Prostate gland (tissue), 2 donors: ENCODE results near the gene SPEF1. TPM values are rescaled to one million over a fixed set of nuclear protein-coding genes. Genes with fewer than 3 reads are reported as not detected.

ENCODE experiments used
- DNase-seq: peaks from one replicate; pipeline ENCODE4 v3.0.0-alpha.2; 2019; ENCODE audit warnings: low spot score
- H3K27ac ChIP-seq, 2 donors: fragments of 200-600 bp; sonication (generic); 2 replicates each; pipeline ENCODE4 v1.5.1; 2017 to 2019
- H3K27me3 ChIP-seq: fragments of 200-600 bp; sonication (generic); replicated peaks from 2 replicates; pipeline ENCODE4 v1.5.1; 2019; ENCODE audit not compliant: insufficient read depth
- H3K36me3 ChIP-seq, 2 donors: fragments of 200-600 bp; sonication (generic); 1 replicate in 1 of 2; 2 replicates in 1 of 2; pipeline versions ENCODE4 v1.5.1 to v1.8.1; 2017 to 2019
- H3K4me1 ChIP-seq: fragments of 200-600 bp; sonication (generic); replicated peaks from 2 replicates; pipeline ENCODE4 v1.5.1; 2019
- H3K4me3 ChIP-seq, 2 donors: fragments of 200-600 bp; sonication (generic); 2 replicates each; pipeline ENCODE4 v1.5.1; 2017 to 2019
- H3K9me3 ChIP-seq: fragments of 200-600 bp; sonication (generic); 2 replicates; pipeline ENCODE4 v1.5.1; 2017
- CTCF ChIP-seq, 4 experiments: fragments of 200-600 bp in 2 of 4; fragments of 450-650 bp in 2 of 4; sonication (generic) in 2 of 4; IDR thresholded peaks; 1 replicate in 3 of 4; 2 replicates in 1 of 4; pipeline ENCODE4 v1.5.1; 2016 to 2019; ENCODE audit warnings: antibody characterized with exemption in 4 of 4, mild to moderate bottlenecking in 2 of 4, moderate library complexity in 2 of 4
- POLR2A ChIP-seq: fragments of 450-650 bp; IDR thresholded peaks from one replicate; pipeline ENCODE4 v1.6.1; 2016; ENCODE audit warnings: antibody characterized with exemption, mild to moderate bottlenecking
- POLR2AphosphoS5 ChIP-seq: sonication (generic); formaldehyde crosslinking; IDR thresholded peaks from one replicate; pipeline ENCODE4 v1.6.1; 2017; ENCODE audit warnings: antibody characterized with exemption
- WGBS: methylation state at CpG from one replicate; pipeline ENCODE4 v1.1.5; 2018; 5-methylcytosine and 5-hydroxymethylcytosine counted together
- intact Hi-C: fragments of 100-400 bp; cut with DNase I; formaldehyde crosslinking; loops from one replicate; pipeline ENCODE4 v1.14.2; 2022
- total RNA-seq, 2 donors: library from RNA; depleted of rRNA; stranded (reverse); fragments of >200 nt; gene quantifications; one replicate each; pipeline ENCODE4 v1.1.0, GENCODE V29; 2016

Gene SPEF1
- total RNA-seq, 2 donors from 2014 or later: 1.6 TPM; not detected in 1

- TF ChIP-seq POLR2AphosphoS5 (no peak), POLR2A (no peak), CTCF (IDR thresholded peaks at IDR 0.05) (no peak)
- peaks cover 22% of the 10 kb centered on the region for H3K4me1 ChIP-seq
- peak overlapping the region; percentile 42 to 44 for H3K27ac ChIP-seq
- no peak overlapping the region for H3K4me3 ChIP-seq
- no peaks in the 10 kb centered on the region for H3K9me3 ChIP-seq
- peak; percentile 73 for DNase-seq
- no peaks in the 10 kb centered on the region for H3K27me3 ChIP-seq
- intact Hi-C loops: no loop called here
- no peaks in the 10 kb centered on the region for H3K36me3 ChIP-seq
- WGBS: 56% methylated on average over 2 of the region's 2 CpGs
Measured at GRCh38 chr20:3783068-3783489, 1.8 kb upstream of the SPEF1 start.

- H3K27me3 ChIP-seq: no peaks in the 10 kb centered on the region
- H3K36me3 ChIP-seq: no peaks in the 10 kb centered on the region
- peak overlapping the region; percentile 42 to 44 for H3K27ac ChIP-seq
- DNase-seq: no peak
- TF ChIP-seq POLR2AphosphoS5 (no peak), CTCF (IDR thresholded peaks at IDR 0.05) (no peak)
- WGBS: 57% methylated on average over 6 of the region's 6 CpGs
- intact Hi-C loops: no loop called here
- H3K9me3 ChIP-seq: no peaks in the 10 kb centered on the region
- no peak overlapping the region for H3K4me3 ChIP-seq
- peaks cover 22% of the 10 kb centered on the region for H3K4me1 ChIP-seq
Measured at GRCh38 chr20:3782597-3782996, 1.3 kb upstream of the SPEF1 start.

- TF ChIP-seq POLR2A (no peak), CTCF (IDR thresholded peaks at IDR 0.05) (no peak), POLR2AphosphoS5 (no peak)
- Histone ChIP-seq H3K27me3 (no peaks in the 10 kb centered on the region), H3K36me3 (no peaks in the 10 kb centered on the region), H3K27ac (no peak overlapping the region), H3K4me3 (no peak overlapping the region), H3K9me3 (no peaks in the 10 kb centered on the region), H3K4me1 (peaks cover 9% of the 10 kb centered on the region)
- DNase-seq: no peak
- 66% methylated on average over 14 of the region's 18 CpGs for WGBS
- intact Hi-C loops: loop anchor here (5.0 kb wide), 1 partner anchor 62 kb away; no protein-coding TSS in a partner anchor
Measured at GRCh38 chr20:3778976-3779375, 2.3 kb downstream of the SPEF1 start.

GRCh38 chr20:3777716-3778629 lies 3.3 kb downstream of the SPEF1 start:
- Histone ChIP-seq H3K27me3 (no peaks in the 10 kb centered on the region), H3K36me3 (no peaks in the 10 kb centered on the region), H3K27ac (no peak overlapping the region), H3K4me1 (peaks cover 4% of the 10 kb centered on the region), H3K9me3 (no peaks in the 10 kb centered on the region), H3K4me3 (peak overlapping the region; percentile 27 to 35)
- no peak for DNase-seq
- intact Hi-C loops: loop anchor here (5.0 kb wide), 1 partner anchor 61 kb away; no protein-coding TSS in a partner anchor
- WGBS: 10% methylated on average over 49 of the region's 70 CpGs
- peak in 1 of 4 experiments; percentile 28 for TF ChIP-seq CTCF (IDR thresholded peaks at IDR 0.05)
- TF ChIP-seq POLR2AphosphoS5: no peak

- H3K9me3 ChIP-seq: no peaks in the 10 kb centered on the region
- H3K27me3 ChIP-seq: no peaks in the 10 kb centered on the region
- H3K4me3 ChIP-seq: peak overlapping the region; percentile 27 to 35
- H3K27ac ChIP-seq: no peak overlapping the region
- H3K4me1 ChIP-seq: no peaks in the 10 kb centered on the region
- intact Hi-C loops: loop anchor here (5.0 kb wide), 1 partner anchor 60 kb away; no protein-coding TSS in a partner anchor
- no peak for DNase-seq
- 11% methylated on average over 16 of the region's 16 CpGs for WGBS
- TF ChIP-seq POLR2AphosphoS5 (no peak), CTCF (IDR thresholded peaks at IDR 0.05) (no peak), POLR2A (no peak)
- H3K36me3 ChIP-seq: no peaks in the 10 kb centered on the region
Measured at GRCh38 chr20:3777381-3777715, 3.9 kb downstream of the SPEF1 start.
